ENCODE measurements around the gene EPB42. TPM values are rescaled to one million over a fixed set of nuclear protein-coding genes. Genes with fewer than 3 reads are reported as not detected.

The EPB42 gene
- total RNA-seq, 1 experiment from 2014 or later, result 0.10 TPM

- H3K9me3 ChIP-seq (ENCODE audit: control insufficient read depth, insufficient read depth, low read depth, low read length), result no peaks in the 10 kb centered on the region
- ChIA-PET POLR2A (no interaction called here), CTCF (no interaction called here)
- in situ Hi-C loops (cut with HindIII; ENCODE audit: low pct_unique_long_range_greater_than_20kb, low sequenced_read_pairs) (no loop called here), intact Hi-C loops (cut with micrococcal nuclease; ENCODE audit: unreplicated experiment) (no loop called here)
- H3K36me3 ChIP-seq (ENCODE audit: control insufficient read depth, insufficient read depth, low read length), result no peaks in the 10 kb centered on the region
- H3K4me3 ChIP-seq (ENCODE audit: low read depth in 2 of 2, low read length in 2 of 2), result no peak overlapping the region
- no peak for DNase-seq (ENCODE audit: low read depth, low spot score)
- H3K4me1 ChIP-seq (ENCODE audit: control insufficient read depth, insufficient read depth, low read length), result no peaks in the 10 kb centered on the region
- no peak for ATAC-seq
- H3K27me3 ChIP-seq (ENCODE audit: control insufficient read depth, insufficient read depth, low read length), result peaks cover 9% of the 10 kb centered on the region; the same call in 1 of the 2 replicates
- no peak overlapping the region for H3K27ac ChIP-seq (ENCODE audit: low read length)
- TF ChIP-seq CTCF (IDR thresholded peaks at IDR 0.05), result no peak
- no peak for TF ChIP-seq SIN3A (IDR thresholded peaks at IDR 0.05; ENCODE audit: borderline replicate concordance, insufficient read depth, low read depth, low read length)
- no peak for TF ChIP-seq POLR2AphosphoS5 (IDR thresholded peaks at IDR 0.05; ENCODE audit: low read depth, low read length)
- TF ChIP-seq TCF7L2 (IDR thresholded peaks at IDR 0.05; ENCODE audit: low read depth, low read length), result no peak
- TF ChIP-seq REST (IDR thresholded peaks at IDR 0.05; ENCODE audit: insufficient read depth in 1 of 2, low read depth in 2 of 2, low read length in 1 of 2), result no peak
- BruUV-seq (replicated peaks), result no TSS peak
Observed at GRCh38 chr15:43249699-43250203, 28.9 kb upstream of the EPB42 start.

- CTCF ChIA-PET, result no interaction called here
- intact Hi-C loops (cut with micrococcal nuclease; ENCODE audit: unreplicated experiment) (no loop called here), in situ Hi-C loops (cut with HindIII; ENCODE audit: low pct_unique_long_range_greater_than_20kb, low sequenced_read_pairs) (no loop called here)
- Histone ChIP-seq H3K27me3 (ENCODE audit: control insufficient read depth, insufficient read depth, low read length) (peaks cover 11% of the 10 kb centered on the region; the same call in 1 of the 2 replicates), H3K36me3 (ENCODE audit: control insufficient read depth, insufficient read depth, low read length) (no peaks in the 10 kb centered on the region), H3K4me3 (ENCODE audit: low read depth in 2 of 2, low read length in 2 of 2) (no peak overlapping the region), H3K4me1 (ENCODE audit: control insufficient read depth, insufficient read depth, low read length) (no peaks in the 10 kb centered on the region), H3K27ac (ENCODE audit: low read length) (no peak overlapping the region), H3K9me3 (ENCODE audit: control insufficient read depth, insufficient read depth, low read depth, low read length) (no peaks in the 10 kb centered on the region)
- POLR2A ChIA-PET, result no interaction called here
- ATAC-seq (no peak), DNase-seq (ENCODE audit: low read depth, low spot score) (no peak)
- BruUV-seq (replicated peaks), result no TSS peak
- no peak for TF ChIP-seq SIN3A (IDR thresholded peaks at IDR 0.05; ENCODE audit: borderline replicate concordance, insufficient read depth, low read depth, low read length)
Observed at GRCh38 chr15:43249236-43249635, 28.4 kb upstream of the EPB42 start.

- no peak for TF ChIP-seq CTCF (IDR thresholded peaks at IDR 0.05)
- no peak for TF ChIP-seq SIN3A (IDR thresholded peaks at IDR 0.05; ENCODE audit: borderline replicate concordance, insufficient read depth, low read depth, low read length)
- no peak for TF ChIP-seq TCF7L2 (IDR thresholded peaks at IDR 0.05; ENCODE audit: low read depth, low read length)
- TF ChIP-seq REST (IDR thresholded peaks at IDR 0.05; ENCODE audit: insufficient read depth in 1 of 2, low read depth in 2 of 2, low read length in 1 of 2), result no peak
- no peak for TF ChIP-seq POLR2AphosphoS5 (IDR thresholded peaks at IDR 0.05; ENCODE audit: low read depth, low read length)
- Histone ChIP-seq H3K27me3 (ENCODE audit: control insufficient read depth, insufficient read depth, low read length) (peaks cover 23% of the 10 kb centered on the region; the same call in 1 of the 2 replicates), H3K4me3 (ENCODE audit: low read depth in 2 of 2, low read length in 2 of 2) (no peak overlapping the region), H3K36me3 (ENCODE audit: control insufficient read depth, insufficient read depth, low read length) (no peaks in the 10 kb centered on the region), H3K9me3 (ENCODE audit: control insufficient read depth, insufficient read depth, low read depth, low read length) (no peaks in the 10 kb centered on the region), H3K27ac (ENCODE audit: low read length) (no peak overlapping the region), H3K4me1 (ENCODE audit: control insufficient read depth, insufficient read depth, low read length) (no peaks in the 10 kb centered on the region)
- ATAC-seq (no peak), DNase-seq (ENCODE audit: low read depth, low spot score) (no peak)
- BruUV-seq (replicated peaks), result no TSS peak
- ChIA-PET CTCF (interaction anchor here (1.0 kb wide), 1 partner anchor 21 kb away, joined by 3 read pairs; no protein-coding TSS in a partner anchor), POLR2A (no interaction called here)
- in situ Hi-C loops (cut with HindIII; ENCODE audit: low pct_unique_long_range_greater_than_20kb, low sequenced_read_pairs), result no loop called here
- intact Hi-C loops (cut with micrococcal nuclease; ENCODE audit: unreplicated experiment), result no loop called here
Observed at GRCh38 chr15:43246261-43246774, 25.5 kb upstream of the EPB42 start.
